ENCODE data around the gene TGIF2.
A peak's percentile ranks its signal among the peaks of the same experiment; 100 is the strongest.
"Not testable (repeated sequence)": the region's sequence is repeated elsewhere in the genome, so short reads cannot be mapped to it uniquely, and the experiment has no call there.

TGIF2 gene

GRCh38 chr20:36585410-36586125 is 12.2 kb downstream of the TGIF2 start:
- Mint-ChIP-seq H3K4me1 (peaks cover 12% of the 10 kb centered on the region), H3K27ac (peak overlapping the region; percentile 57), H3K9me3 (no peaks in the 10 kb centered on the region), H3K27me3 (no peaks in the 10 kb centered on the region), H3K36me3 (peaks cover 27% of the 10 kb centered on the region), H3K4me3 (no peak overlapping the region)
- no peak for ATAC-seq

GRCh38 chr20:36587388-36588070 is 14.1 kb downstream of the TGIF2 start:
- H3K36me3 Mint-ChIP-seq = peaks cover 43% of the 10 kb centered on the region
- no peaks in the 10 kb centered on the region for H3K9me3 Mint-ChIP-seq
- ATAC-seq = no peak
- no peak overlapping the region for H3K4me3 Mint-ChIP-seq
- peaks cover 31% of the 10 kb centered on the region for H3K4me1 Mint-ChIP-seq
- H3K27me3 Mint-ChIP-seq = no peaks in the 10 kb centered on the region
- peak overlapping the region; percentile 30 for H3K27ac Mint-ChIP-seq

- Mint-ChIP-seq H3K36me3 (peaks cover 41% of the 10 kb centered on the region), H3K4me1 (peaks cover 66% of the 10 kb centered on the region), H3K4me3 (no peak overlapping the region), H3K9me3 (no peaks in the 10 kb centered on the region), H3K27me3 (no peaks in the 10 kb centered on the region), H3K27ac (peak overlapping the region; percentile 98)
- no peak for ATAC-seq
Observed at GRCh38 chr20:36591281-36591680, 17.9 kb downstream of the TGIF2 start.

- Mint-ChIP-seq H3K36me3 (peaks cover 40% of the 10 kb centered on the region), H3K27me3 (no peaks in the 10 kb centered on the region)
Observed at GRCh38 chr20:36591854-36592641, 18.7 kb downstream of the TGIF2 start.

GRCh38 chr20:36593347-36593929 is 20.0 kb downstream of the TGIF2 start:
- Mint-ChIP-seq H3K27ac (peak overlapping the region; percentile 98), H3K36me3 (peaks cover 34% of the 10 kb centered on the region), H3K27me3 (no peaks in the 10 kb centered on the region), H3K9me3 (no peaks in the 10 kb centered on the region), H3K4me3 (no peak overlapping the region), H3K4me1 (peaks cover 56% of the 10 kb centered on the region)
- no peak for ATAC-seq

More at GRCh38 chr20:36591854-36592641, 18.7 kb downstream of the TGIF2 start:
- peak overlapping the region; percentile 98 for H3K27ac Mint-ChIP-seq
- H3K4me3 Mint-ChIP-seq = no peak overlapping the region
- H3K4me1 Mint-ChIP-seq = peaks cover 62% of the 10 kb centered on the region
- ATAC-seq = no peak
- no peaks in the 10 kb centered on the region for H3K9me3 Mint-ChIP-seq

- H3K4me1 Mint-ChIP-seq = peaks cover 59% of the 10 kb centered on the region
- H3K27ac Mint-ChIP-seq = peak overlapping the region; percentile 75
- no peaks in the 10 kb centered on the region for H3K27me3 Mint-ChIP-seq
- peak overlapping the region; percentile 26 for H3K4me3 Mint-ChIP-seq
- H3K36me3 Mint-ChIP-seq = no peaks in the 10 kb centered on the region
- H3K9me3 Mint-ChIP-seq = no peaks in the 10 kb centered on the region
- peak; percentile 21 for ATAC-seq
Observed at GRCh38 chr20:36599912-36600345, 26.5 kb downstream of the TGIF2 start.

- peaks cover 57% of the 10 kb centered on the region for H3K4me1 Mint-ChIP-seq
- no peaks in the 10 kb centered on the region for H3K36me3 Mint-ChIP-seq
- peak overlapping the region; percentile 24 for H3K27ac Mint-ChIP-seq
- no peaks in the 10 kb centered on the region for H3K27me3 Mint-ChIP-seq
- no peaks in the 10 kb centered on the region for H3K9me3 Mint-ChIP-seq
- H3K4me3 Mint-ChIP-seq = no peak overlapping the region
- ATAC-seq = no peak
Observed at GRCh38 chr20:36601540-36601939, 28.1 kb downstream of the TGIF2 start.

GRCh38 chr20:36604952-36605398 is 31.6 kb downstream of the TGIF2 start:
- Mint-ChIP-seq H3K27me3 (no peaks in the 10 kb centered on the region), H3K4me3 (peak overlapping the region; percentile 94), H3K4me1 (peaks cover 54% of the 10 kb centered on the region), H3K9me3 (no peaks in the 10 kb centered on the region), H3K27ac (peak overlapping the region; percentile 95), H3K36me3 (peaks cover 16% of the 10 kb centered on the region)
- peak; percentile 71 for ATAC-seq

GRCh38 chr20:36605399-36606157 is 32.2 kb downstream of the TGIF2 start, which contains the start of gene RAB5IF:
Gene RAB5IF, plus strand, starts transcription at chr20:36605779. Its CDS starts 173 bp downstream, at chr20:36605952.
- H3K27ac Mint-ChIP-seq = peak within 1 kb of the TSS; percentile 95
- ATAC-seq = peak; percentile 94
- no peaks in the 10 kb centered on the region for H3K9me3 Mint-ChIP-seq
- peaks cover 16% of the 10 kb centered on the region for H3K36me3 Mint-ChIP-seq
- H3K27me3 Mint-ChIP-seq = no peaks in the 10 kb centered on the region
- peaks cover 48% of the 10 kb centered on the region for H3K4me1 Mint-ChIP-seq
- H3K4me3 Mint-ChIP-seq = peak within 1 kb of the TSS; percentile 94

- no peaks in the 10 kb centered on the region for H3K9me3 Mint-ChIP-seq
- no peak for ATAC-seq
- H3K4me1 Mint-ChIP-seq = peaks cover 45% of the 10 kb centered on the region
- peak overlapping the region; percentile 94 for H3K4me3 Mint-ChIP-seq
- peak overlapping the region; percentile 95 for H3K27ac Mint-ChIP-seq
- H3K27me3 Mint-ChIP-seq = no peaks in the 10 kb centered on the region
- peaks cover 16% of the 10 kb centered on the region for H3K36me3 Mint-ChIP-seq
Observed at GRCh38 chr20:36606158-36607066, 33.0 kb downstream of the TGIF2 start.

- peaks cover 26% of the 10 kb centered on the region for H3K36me3 Mint-ChIP-seq
- no peaks in the 10 kb centered on the region for H3K27me3 Mint-ChIP-seq
- no peaks in the 10 kb centered on the region for H3K9me3 Mint-ChIP-seq
- H3K4me1 Mint-ChIP-seq = peaks cover 39% of the 10 kb centered on the region
- no peak overlapping the region for H3K27ac Mint-ChIP-seq
- ATAC-seq = no peak
- peak overlapping the region; percentile 44 for H3K4me3 Mint-ChIP-seq
Observed at GRCh38 chr20:36607586-36608387, 34.4 kb downstream of the TGIF2 start.

- not testable (repeated sequence) for H3K4me3 Mint-ChIP-seq, ATAC-seq, H3K9me3 Mint-ChIP-seq, H3K27me3 Mint-ChIP-seq, H3K27ac Mint-ChIP-seq
- H3K4me1 Mint-ChIP-seq = peaks cover 37% of the 10 kb centered on the region
- H3K36me3 Mint-ChIP-seq = peaks cover 28% of the 10 kb centered on the region
Observed at GRCh38 chr20:36608388-36608728, 35.0 kb downstream of the TGIF2 start.

- Mint-ChIP-seq H3K27me3 (no peaks in the 10 kb centered on the region), H3K27ac (no peak overlapping the region), H3K36me3 (peaks cover 38% of the 10 kb centered on the region), H3K4me1 (peaks cover 14% of the 10 kb centered on the region), H3K4me3 (no peak overlapping the region), H3K9me3 (no peaks in the 10 kb centered on the region)
- no peak for ATAC-seq
Observed at GRCh38 chr20:36611625-36612024, 38.2 kb downstream of the TGIF2 start.

All from stimulated activated memory B cell treated with anti-CD40 and anti-IgM and Interleukin-4, amounts not matched to agents 10 μg/mL and 1 μg/mL and 100 μg/mL, for 72 hours (primary cell).